DMS79 treated with DMSO at 0.1 percent for 48 hours (cell line): ENCODE measurements around the gene IL10RA.
"Not testable (repeated sequence)": the region's sequence is repeated elsewhere in the genome, so short reads cannot be mapped to it uniquely, and the experiment has no call there.

ENCODE experiments used
- DNase-seq: peaks from one replicate; lab custom pipeline; 2025; lab: John Stamatoyannopoulos, UW

Gene IL10RA

GRCh38 chr11:118007563-118008270, 21.5 kb downstream of the IL10RA start:
- DNase-seq = not testable (repeated sequence)

- no peak for DNase-seq
These were observed 22.2 kb downstream of the IL10RA start for GRCh38 chr11:118008271-118008911.

- DNase-seq = no peak
These were observed 23.9 kb downstream of the IL10RA start for GRCh38 chr11:118009864-118010737.

- no peak for DNase-seq
These were observed 24.7 kb downstream of the IL10RA start for GRCh38 chr11:118010738-118011461.

- DNase-seq = no peak
These were observed 26.0 kb downstream of the IL10RA start for GRCh38 chr11:118012083-118012669.

GRCh38 chr11:118014022-118014421, 27.8 kb downstream of the IL10RA start:
- DNase-seq = no peak

GRCh38 chr11:118015385-118015841, 29.2 kb downstream of the IL10RA start:
- no peak for DNase-seq

GRCh38 chr11:118016104-118016503, 29.9 kb downstream of the IL10RA start:
- DNase-seq = no peak

GRCh38 chr11:118017111-118017510, 30.9 kb downstream of the IL10RA start:
- DNase-seq = no peak

- DNase-seq = no peak
These were observed 31.6 kb downstream of the IL10RA start for GRCh38 chr11:118017631-118018315.

GRCh38 chr11:118018401-118018800, 32.2 kb downstream of the IL10RA start:
- no peak for DNase-seq

- no peak for DNase-seq
These were observed 35.0 kb downstream of the IL10RA start for GRCh38 chr11:118021146-118021545.

GRCh38 chr11:118027694-118028093, 41.5 kb downstream of the IL10RA start:
- no peak for DNase-seq

- DNase-seq = no peak
These were observed 42.4 kb downstream of the IL10RA start for GRCh38 chr11:118028626-118029025.

- DNase-seq = no peak
These were observed 47.2 kb downstream of the IL10RA start for GRCh38 chr11:118033443-118033842.

GRCh38 chr11:118042141-118042540, 55.9 kb downstream of the IL10RA start:
- DNase-seq = no peak

- DNase-seq = no peak
These were observed 56.6 kb downstream of the IL10RA start for GRCh38 chr11:118042796-118043195.

GRCh38 chr11:118045191-118045590, 59.0 kb downstream of the IL10RA start:
- peak; percentile 90 for DNase-seq

- peak; percentile 91 for DNase-seq
These were observed 60.1 kb downstream of the IL10RA start for GRCh38 chr11:118046051-118046963.
